ENCODE results near the gene LRRC51. TPM values are rescaled to one million over a fixed set of nuclear protein-coding genes. Genes with fewer than 3 reads are reported as not detected.
"Not testable (repeated sequence)": the region's sequence is repeated elsewhere in the genome, so short reads cannot be mapped to it uniquely, and the experiment has no call there.

LRRC51 gene
- polyA plus RNA-seq, 1 donor from 2014 or later, result 4.1 TPM

- no peak overlapping the region for H3K4me3 Mint-ChIP-seq
- no peaks in the 10 kb centered on the region for H3K4me1 Mint-ChIP-seq
- peaks cover 7% of the 10 kb centered on the region for H3K27me3 Mint-ChIP-seq
- peaks cover 3% of the 10 kb centered on the region for H3K36me3 Mint-ChIP-seq
- no peak overlapping the region for H3K27ac Mint-ChIP-seq
- H3K9me3 Mint-ChIP-seq, result peaks cover 0 to 18% (median 11%) of the 10 kb centered on the region in 3 donors
These were observed 52.0 kb downstream of the LRRC51 start for GRCh38 chr11:72132646-72133045.

- not testable (repeated sequence) for H3K4me1 Mint-ChIP-seq, H3K9me3 Mint-ChIP-seq, H3K27ac Mint-ChIP-seq, H3K4me3 Mint-ChIP-seq, H3K36me3 Mint-ChIP-seq
- H3K27me3 Mint-ChIP-seq, result peaks cover 10% of the 10 kb centered on the region
These were observed 54.8 kb downstream of the LRRC51 start, which contains the start of gene FOLR3 for GRCh38 chr11:72135473-72135872. Gene FOLR3, plus strand, starts transcription at chr11:72135725. Its CDS starts 228 bp downstream, at chr11:72135953.

- Mint-ChIP-seq H3K36me3 (no peaks in the 10 kb centered on the region), H3K27ac (no peak overlapping the region)
These were observed 55.4 kb downstream of the LRRC51 start for GRCh38 chr11:72135891-72136683.

GRCh38 chr11:72136684-72137262 lies 56.1 kb downstream of the LRRC51 start:
- Mint-ChIP-seq H3K27ac (no peak overlapping the region), H3K27me3 (peaks cover 10% of the 10 kb centered on the region), H3K9me3 (no peaks in the 10 kb centered on the region), H3K4me3 (no peak overlapping the region), H3K36me3 (no peaks in the 10 kb centered on the region), H3K4me1 (no peaks in the 10 kb centered on the region)

More at GRCh38 chr11:72135891-72136683, 55.4 kb downstream of the LRRC51 start:
- Mint-ChIP-seq H3K27me3 (peaks cover 10% of the 10 kb centered on the region), H3K9me3 (no peaks in the 10 kb centered on the region), H3K4me1 (no peaks in the 10 kb centered on the region), H3K4me3 (no peak overlapping the region)

GRCh38 chr11:72138821-72139390 lies 58.3 kb downstream of the LRRC51 start:
- Mint-ChIP-seq H3K36me3 (no peaks in the 10 kb centered on the region), H3K4me3 (no peak overlapping the region), H3K27me3 (peaks cover 13% of the 10 kb centered on the region), H3K27ac (no peak overlapping the region), H3K9me3 (no peaks in the 10 kb centered on the region), H3K4me1 (peaks cover 0 to 2% (median 1%) of the 10 kb centered on the region in 3 donors)

GRCh38 chr11:72139500-72139899 lies 58.9 kb downstream of the LRRC51 start:
- H3K9me3 Mint-ChIP-seq, result no peaks in the 10 kb centered on the region
- peaks cover 0 to 3% (median 2%) of the 10 kb centered on the region in 3 donors for H3K4me1 Mint-ChIP-seq
- no peak overlapping the region for H3K4me3 Mint-ChIP-seq
- H3K27ac Mint-ChIP-seq, result no peak overlapping the region
- peaks cover 15% of the 10 kb centered on the region for H3K27me3 Mint-ChIP-seq
- no peaks in the 10 kb centered on the region for H3K36me3 Mint-ChIP-seq

- Mint-ChIP-seq H3K4me1 (peaks cover 0 to 3% (median 2%) of the 10 kb centered on the region in 3 donors), H3K4me3 (no peak overlapping the region), H3K27ac (no peak overlapping the region), H3K36me3 (no peaks in the 10 kb centered on the region), H3K27me3 (peaks cover 15% of the 10 kb centered on the region), H3K9me3 (no peaks in the 10 kb centered on the region)
These were observed 60.0 kb downstream of the LRRC51 start for GRCh38 chr11:72140661-72141060.

GRCh38 chr11:72141066-72141465 lies 60.4 kb downstream of the LRRC51 start:
- no peak overlapping the region for H3K4me3 Mint-ChIP-seq
- H3K27ac Mint-ChIP-seq, result peak overlapping the region in 1 of 3 donors; percentile 2
- H3K36me3 Mint-ChIP-seq, result no peaks in the 10 kb centered on the region
- H3K27me3 Mint-ChIP-seq, result peaks cover 15% of the 10 kb centered on the region
- peaks cover 0 to 3% (median 2%) of the 10 kb centered on the region in 3 donors for H3K4me1 Mint-ChIP-seq
- no peaks in the 10 kb centered on the region for H3K9me3 Mint-ChIP-seq

GRCh38 chr11:72142086-72142485 lies 61.4 kb downstream of the LRRC51 start:
- H3K27ac Mint-ChIP-seq, H3K4me1 Mint-ChIP-seq, H3K9me3 Mint-ChIP-seq, H3K36me3 Mint-ChIP-seq, H3K4me3 Mint-ChIP-seq: not testable (repeated sequence)
- H3K27me3 Mint-ChIP-seq, result peaks cover 15% of the 10 kb centered on the region

GRCh38 chr11:72142543-72142942 lies 61.9 kb downstream of the LRRC51 start:
- H3K4me1 Mint-ChIP-seq, H3K27ac Mint-ChIP-seq, H3K9me3 Mint-ChIP-seq, H3K4me3 Mint-ChIP-seq, H3K36me3 Mint-ChIP-seq: not testable (repeated sequence)
- H3K27me3 Mint-ChIP-seq, result peaks cover 15% of the 10 kb centered on the region

GRCh38 chr11:72144807-72145565 lies 64.3 kb downstream of the LRRC51 start:
- H3K4me3 Mint-ChIP-seq, result no peak overlapping the region
- H3K27ac Mint-ChIP-seq, result peak overlapping the region in 1 of 3 donors; percentile 5
- peaks cover 0 to 3% (median 2%) of the 10 kb centered on the region in 3 donors for H3K4me1 Mint-ChIP-seq
- H3K27me3 Mint-ChIP-seq, result peaks cover 7% of the 10 kb centered on the region
- no peaks in the 10 kb centered on the region for H3K36me3 Mint-ChIP-seq
- H3K9me3 Mint-ChIP-seq, result no peaks in the 10 kb centered on the region

Other genes with a start within 250 kb of the LRRC51 start
- gene DEFB108B, start 247.7 kb upstream of the LRRC51 start, polyA plus RNA-seq, result not detected
- gene DEFB131B, start 202.4 kb upstream of the LRRC51 start, polyA plus RNA-seq, result not detected
- gene XNDC1N, start 152.3 kb upstream of the LRRC51 start, polyA plus RNA-seq, result 3.3 TPM
- 13.6 TPM for gene RNF121, start 151.8 kb upstream of the LRRC51 start, polyA plus RNA-seq
- 41.5 TPM for gene IL18BP, start 81.9 kb upstream of the LRRC51 start, polyA plus RNA-seq
- gene NUMA1, start 308 bp upstream of the LRRC51 start, polyA plus RNA-seq, result 66.6 TPM
- gene LAMTOR1, start 22.4 kb downstream of the LRRC51 start, polyA plus RNA-seq, result 111 TPM
- gene TOMT, start 25.1 kb downstream of the LRRC51 start, polyA plus RNA-seq, result not detected
- 68.5 TPM for gene ANAPC15, start 31.8 kb downstream of the LRRC51 start, polyA plus RNA-seq
- gene FOLR3, start 54.9 kb downstream of the LRRC51 start, polyA plus RNA-seq, result not detected
- gene FOLR1, start 111.3 kb downstream of the LRRC51 start, polyA plus RNA-seq, result not detected
- gene FOLR2, start 135.9 kb downstream of the LRRC51 start, polyA plus RNA-seq, result 16.1 TPM
- 11.7 TPM for gene INPPL1, start 143.9 kb downstream of the LRRC51 start, polyA plus RNA-seq
- not detected for gene PHOX2A, start 163.3 kb downstream of the LRRC51 start, polyA plus RNA-seq